ENCODE data around the gene GFPT1.
A peak's percentile ranks its signal among the peaks of the same experiment; 100 is the strongest.
"Not testable (repeated sequence)": the region's sequence is repeated elsewhere in the genome, so short reads cannot be mapped to it uniquely, and the experiment has no call there.

Gene GFPT1

GRCh38 chr2:69386789-69387734, at the start of gene GFPT1:
GFPT1 (minus strand) TSS chr2:69387227; CDS start chr2:69387071, 156 bp downstream.
- peak; percentile 95 for DNase-seq

GRCh38 chr2:69436596-69436937, 49.5 kb upstream of the GFPT1 start:
- no peak for DNase-seq

DNA sequence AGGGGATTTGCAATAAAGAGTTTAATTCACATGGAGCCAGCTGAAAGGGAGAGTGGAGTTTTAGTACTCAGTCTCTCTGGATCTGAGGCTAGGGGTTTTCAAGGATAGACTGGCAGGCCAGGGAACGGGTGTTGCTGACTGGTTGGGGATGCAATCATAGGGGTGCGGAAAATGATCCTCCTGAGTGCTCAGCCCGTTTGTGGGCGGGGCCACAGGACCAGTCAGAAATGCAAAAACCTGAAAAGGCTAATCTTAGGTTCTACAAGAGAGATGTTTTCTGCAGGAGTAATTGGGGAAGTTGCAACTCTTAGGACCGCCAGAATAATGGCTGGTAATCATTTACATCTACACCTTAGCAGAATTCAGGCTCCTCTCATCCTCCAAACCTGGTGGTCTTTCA, 47.7 kb upstream of the GFPT1 start:
- DNase-seq: no peak

DNA sequence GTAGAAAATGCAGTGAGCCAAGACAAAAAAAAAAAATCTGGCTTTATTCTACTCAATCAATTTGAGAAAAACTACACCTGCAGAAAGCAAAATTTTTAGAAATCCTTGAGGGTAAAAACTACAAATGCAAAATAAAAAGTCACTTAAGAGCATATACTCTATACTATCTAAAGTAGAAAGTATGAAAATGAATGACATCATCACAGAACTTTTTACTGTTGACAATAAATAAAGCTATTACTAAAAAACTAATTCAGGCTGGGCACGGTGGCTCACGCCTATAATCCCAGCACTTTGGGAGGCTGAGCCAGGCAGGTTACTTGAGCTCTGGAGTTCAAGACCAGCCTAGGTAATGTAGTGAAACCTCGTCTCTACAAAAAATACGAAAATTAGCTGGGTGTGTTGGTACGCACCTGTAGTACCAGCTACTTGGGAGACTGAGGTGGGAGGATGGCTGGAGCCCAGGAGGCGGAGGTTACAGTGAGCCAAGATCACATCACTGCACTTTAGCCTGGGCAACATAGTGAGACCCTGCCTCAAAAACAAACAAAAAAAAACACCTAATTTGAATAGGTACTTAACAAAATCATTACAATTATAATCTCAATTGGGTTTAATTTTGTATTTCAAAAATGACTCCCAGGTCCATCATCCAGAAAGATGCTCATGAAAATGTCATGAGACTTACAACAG, 42.6 kb upstream of the GFPT1 start:
- DNase-seq: no peak

DNA sequence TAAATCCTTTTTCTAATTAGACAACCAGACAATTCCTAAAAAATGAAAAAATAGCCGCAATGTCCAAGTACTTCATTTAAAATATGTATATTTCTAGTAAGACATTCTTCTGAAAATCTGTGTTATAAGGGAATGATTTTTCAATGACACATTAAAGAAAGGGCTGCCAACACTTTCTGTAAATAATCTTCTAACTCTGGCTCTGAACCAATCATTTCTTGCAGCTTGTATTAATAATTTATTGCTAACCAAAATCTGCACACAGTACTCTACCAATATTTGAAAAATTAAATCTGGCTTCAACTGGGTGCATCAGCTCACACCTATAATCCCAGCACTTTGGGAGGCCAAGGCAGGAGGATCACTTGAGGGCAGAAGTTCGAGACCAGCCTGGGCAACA, 42.0 kb upstream of the GFPT1 start:
- DNase-seq: no peak

DNA sequence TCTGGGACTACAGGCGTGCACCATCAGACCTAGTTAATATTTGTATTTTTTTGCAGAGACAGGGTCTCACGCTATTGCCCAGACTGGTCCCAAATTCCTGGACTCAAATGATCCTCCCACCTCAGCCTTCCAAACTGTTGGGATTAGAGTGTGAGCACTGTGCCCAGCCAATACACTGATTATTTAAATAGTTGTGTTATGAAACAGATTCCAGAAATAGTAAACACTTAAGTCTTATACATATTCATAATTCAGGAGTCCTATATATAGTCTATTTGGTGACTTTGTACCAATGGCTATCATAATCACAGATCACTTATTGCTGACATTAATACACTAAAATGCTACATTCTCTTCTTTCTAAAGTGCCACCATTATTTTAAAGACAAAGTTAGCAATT, 37.4 kb upstream of the GFPT1 start:
- no peak for DNase-seq

DNA sequence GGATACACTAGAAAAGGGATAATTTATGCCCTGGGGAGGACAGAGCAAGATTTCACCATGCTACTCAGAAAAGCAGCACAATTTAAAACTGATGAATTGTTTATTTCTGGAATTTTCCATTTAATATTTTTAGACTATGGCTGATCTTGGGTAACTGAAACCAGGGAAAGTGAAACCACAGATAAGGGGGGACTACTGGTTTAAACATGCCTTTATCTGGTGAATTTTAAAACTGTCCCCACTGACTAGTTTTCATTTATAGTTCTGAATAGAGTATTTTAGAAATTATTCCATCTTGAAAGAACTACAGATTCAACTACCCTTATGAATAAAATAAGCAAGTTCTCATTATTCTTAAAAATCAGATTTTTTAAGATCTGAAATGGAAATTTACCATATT, 35.2 kb upstream of the GFPT1 start:
- DNase-seq: no peak

- DNase-seq: not testable (repeated sequence)
Observed at GRCh38 chr2:69419111-69419510, 32.1 kb upstream of the GFPT1 start.

GRCh38 chr2:69416147-69416546, 29.1 kb upstream of the GFPT1 start:
- no peak for DNase-seq

DNA sequence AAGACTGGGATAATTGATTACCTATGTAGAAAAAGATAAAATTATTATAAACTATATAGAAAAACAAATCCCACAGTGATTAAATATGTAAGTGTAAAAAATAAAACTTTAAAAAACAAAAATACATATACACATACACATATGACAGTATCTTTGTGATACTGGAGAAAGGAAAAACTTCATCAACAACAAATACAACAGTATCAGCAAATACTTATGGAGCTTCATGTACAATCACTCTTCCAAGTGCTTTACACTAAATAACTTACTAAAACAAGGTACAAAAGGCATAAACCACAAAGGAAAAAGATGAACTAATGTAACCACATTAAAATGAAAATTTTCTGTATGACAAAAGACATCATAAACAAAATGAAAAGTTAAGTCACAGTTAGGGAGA, 24.1 kb upstream of the GFPT1 start:
- no peak for DNase-seq

DNA sequence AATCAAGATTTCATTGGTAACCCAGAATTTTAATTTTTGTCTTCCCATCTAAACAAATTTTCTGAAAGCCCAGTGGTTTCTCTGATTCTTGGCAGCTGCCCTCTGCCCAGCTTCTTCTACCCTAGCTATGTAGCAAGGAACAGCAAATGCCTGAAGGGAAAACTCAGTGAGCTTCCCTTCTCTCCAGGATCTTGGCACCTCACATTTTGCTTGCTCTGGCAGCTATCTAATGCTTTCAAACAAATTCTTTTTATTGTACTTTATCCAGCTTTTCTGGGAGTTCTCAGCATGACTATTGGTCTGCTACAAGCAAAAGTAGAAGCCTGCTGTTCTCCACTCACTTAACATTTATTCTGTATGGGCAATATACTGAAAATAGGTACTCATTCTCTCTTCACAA, 18.3 kb upstream of the GFPT1 start:
- DNase-seq: no peak

DNA sequence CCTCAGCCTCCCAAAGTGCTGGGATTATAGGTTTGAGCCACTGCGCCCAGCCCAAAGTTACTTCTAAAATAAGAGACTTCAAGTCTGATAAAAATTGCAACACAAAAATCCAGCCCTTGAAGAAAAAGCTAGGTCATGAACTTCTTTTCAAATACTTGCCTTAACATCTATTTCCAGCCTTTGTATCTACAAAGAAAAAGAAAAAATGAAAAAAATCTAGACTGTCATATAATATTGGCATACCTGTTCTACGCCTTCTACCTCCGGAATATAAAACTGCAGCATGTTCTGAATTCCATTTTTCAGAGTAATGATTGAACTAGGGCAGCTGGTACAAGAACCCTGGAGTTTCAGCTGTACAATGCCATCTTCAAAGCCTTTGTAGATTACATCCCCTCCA, 13.1 kb upstream of the GFPT1 start:
- no peak for DNase-seq

DNA sequence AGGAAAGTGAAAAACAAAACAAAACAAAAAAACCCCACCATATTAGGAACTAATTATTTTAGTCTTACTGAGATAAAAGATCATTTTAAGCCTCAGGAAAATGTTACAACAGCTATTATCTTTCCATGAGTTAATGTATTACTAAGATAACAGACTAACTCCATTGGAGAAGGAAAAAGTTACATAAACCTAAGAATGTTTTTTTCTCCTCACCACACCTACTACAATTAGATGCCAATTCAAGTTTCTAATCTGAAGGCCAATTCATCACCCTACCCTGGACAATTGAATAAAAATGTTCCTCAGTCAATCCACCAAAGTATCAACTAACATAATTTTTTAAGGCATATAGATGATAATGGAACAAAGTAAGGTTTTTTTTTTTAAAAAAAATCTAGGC, 10.2 kb upstream of the GFPT1 start:
- DNase-seq: no peak

GRCh38 chr2:69395866-69396265, 8.8 kb upstream of the GFPT1 start:
- no peak for DNase-seq

DNA sequence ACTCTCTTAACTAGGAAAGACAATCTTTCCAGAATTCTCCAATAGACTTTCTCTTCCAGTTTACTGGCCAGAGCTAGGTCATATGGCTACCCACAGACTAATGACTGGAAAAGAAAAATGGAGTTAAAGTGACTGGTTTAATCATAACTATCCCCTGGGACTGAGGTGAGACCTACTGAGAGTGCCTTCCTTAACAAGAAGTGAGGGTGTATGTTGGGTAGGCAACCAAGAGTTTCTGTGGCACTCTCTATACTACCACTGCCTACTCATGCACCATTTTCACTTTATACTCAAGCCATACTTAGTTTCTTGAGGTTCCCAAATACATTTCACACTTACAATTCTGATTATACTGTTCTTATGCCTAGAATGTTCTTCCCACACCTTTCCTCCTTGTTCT, 6.9 kb upstream of the GFPT1 start:
- no peak for DNase-seq

DNA sequence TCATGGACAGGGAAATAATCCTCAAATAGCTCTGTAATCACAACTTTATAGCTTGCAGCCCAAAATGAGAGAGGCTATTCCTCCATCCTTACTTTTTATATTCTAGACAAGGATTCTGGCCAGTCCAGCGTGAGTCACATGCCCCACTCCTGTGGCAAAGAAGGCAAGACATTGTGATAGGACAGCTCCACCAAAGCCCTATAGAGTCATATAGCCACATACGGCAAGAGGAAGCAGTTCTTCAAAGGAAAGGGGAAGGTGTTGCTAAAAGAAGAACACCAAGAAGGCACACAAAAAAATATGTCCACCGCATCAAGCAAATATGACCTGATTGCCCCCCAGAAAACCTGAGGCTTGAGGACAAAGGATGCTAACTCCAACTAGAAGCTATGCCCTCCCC, 3.4 kb upstream of the GFPT1 start:
- DNase-seq: peak; percentile 68

DNA sequence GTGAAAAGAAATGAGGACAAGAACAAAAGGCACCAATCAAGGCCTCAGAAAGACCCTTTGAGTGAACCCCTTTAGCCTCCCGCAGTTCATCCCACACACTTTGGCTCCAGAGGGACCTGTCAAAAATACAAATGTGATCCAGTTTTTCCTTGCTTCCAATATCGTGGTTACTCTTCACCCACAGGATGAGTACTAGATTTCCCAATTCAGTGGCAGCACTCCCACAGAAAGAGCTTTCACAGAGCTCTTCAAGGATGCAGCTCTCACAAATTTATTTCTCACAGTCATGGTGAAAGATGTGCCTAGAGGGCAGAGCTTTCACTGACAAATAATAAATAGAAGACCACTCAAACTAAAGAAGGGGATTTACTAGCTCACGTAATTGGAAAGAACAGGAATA, 3.0 kb upstream of the GFPT1 start:
- DNase-seq: no peak

DNA sequence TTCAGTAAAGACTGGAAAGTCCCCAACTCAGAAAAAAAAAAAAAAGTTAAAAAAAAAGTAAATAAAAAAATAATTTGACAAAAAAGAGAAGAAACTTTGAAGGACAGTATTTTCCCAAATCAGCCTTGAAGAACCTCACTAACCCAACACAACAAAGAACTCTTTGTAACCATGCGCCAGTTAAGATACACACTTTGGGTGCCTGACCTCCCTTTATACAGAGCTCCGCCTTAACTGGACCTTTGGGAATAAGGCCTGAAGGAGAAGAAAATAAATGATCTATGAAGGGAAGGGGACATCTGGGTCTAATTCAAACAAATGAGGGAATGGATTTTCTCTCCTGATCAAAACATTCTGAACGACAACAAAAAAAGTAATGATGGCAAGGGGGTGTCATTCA, 2.2 kb upstream of the GFPT1 start:
- DNase-seq: no peak

GRCh38 chr2:69387770-69388481, 899 bp upstream of the GFPT1 start:
- no peak for DNase-seq

GRCh38 chr2:69386360-69386759, 667 bp downstream of the GFPT1 start:
- DNase-seq: no peak

DNA sequence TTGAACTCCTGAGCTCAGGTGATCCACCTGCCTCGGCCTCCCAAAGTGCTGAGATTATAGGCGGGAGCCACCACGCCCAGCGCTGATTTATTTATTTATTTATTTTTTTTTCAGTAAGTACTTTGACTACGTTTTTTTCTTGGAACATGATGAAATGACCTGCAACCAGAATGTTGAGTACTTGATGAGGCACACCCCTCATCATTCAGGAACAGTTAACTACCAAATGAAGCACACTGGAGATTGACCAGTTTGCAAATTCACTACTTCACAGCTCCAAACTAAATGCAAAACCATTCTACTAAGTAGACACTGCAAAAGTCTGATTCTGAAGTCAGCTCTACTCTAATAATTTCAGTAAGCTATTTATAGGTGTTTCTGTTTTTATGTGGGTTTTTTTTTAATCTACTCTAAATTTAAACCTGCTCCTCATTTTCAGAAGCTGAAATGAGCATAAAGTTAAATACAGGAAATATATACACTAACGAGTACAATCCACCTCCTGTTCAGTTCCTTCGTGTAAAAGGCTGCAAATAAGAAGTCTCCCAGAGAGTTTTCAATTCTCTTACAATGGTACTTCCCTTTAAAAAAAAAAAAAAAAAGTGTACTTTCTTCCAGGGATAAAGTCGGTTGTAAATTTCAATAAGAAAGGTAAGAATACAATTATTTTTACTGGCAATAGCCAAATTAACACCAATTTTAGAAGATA, 1.4 kb downstream of the GFPT1 start:
- peak; percentile 24 for DNase-seq

DNA sequence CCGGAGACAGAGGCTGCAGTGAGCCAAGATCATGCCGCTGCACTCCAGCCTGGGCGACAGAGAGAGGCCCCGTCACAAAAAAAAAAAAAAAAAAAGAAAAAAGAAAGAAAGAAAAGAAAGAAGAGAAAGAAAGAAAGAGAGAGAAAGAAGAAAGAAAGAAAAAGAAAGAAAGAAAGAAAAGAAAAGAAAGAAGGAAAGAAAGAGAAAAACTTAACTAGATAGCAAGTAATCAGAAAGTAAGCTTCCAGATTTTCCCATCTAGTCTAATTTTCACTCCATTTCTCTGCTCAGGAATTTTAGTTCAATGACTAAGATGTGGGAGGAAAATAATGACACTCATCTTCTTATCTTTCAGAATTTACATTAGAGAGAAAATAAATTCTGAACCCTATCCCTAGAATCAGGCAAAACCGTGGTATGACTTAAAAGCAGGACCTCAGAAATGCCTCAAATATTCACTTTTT, 2.4 kb downstream of the GFPT1 start:
- no peak for DNase-seq

Measured in inflammatory macrophage treated with lipopolysaccharide for 4 hours (primary cell).